ENCODE results near the gene TIGD1. TPM values are rescaled to one million over a fixed set of nuclear protein-coding genes. Genes with fewer than 3 reads are reported as not detected.

Gene TIGD1
- total RNA-seq = 1.8 and 2.0 TPM in 2 replicates

GRCh38 chr2:232550354-232551249 lies at the start of gene TIGD1, which contains the start of gene EIF4E2:
TSS of gene TIGD1 (minus strand) at chr2:232550557. CDS start at chr2:232549882, 675 bp downstream.
TSS of gene EIF4E2 (plus strand) at chr2:232550689. CDS start at chr2:232550725, 36 bp downstream.

GRCh38 chr2:232539298-232540231 lies 10.8 kb downstream of the TIGD1 start, which contains the start of gene CHRNG:
TSS of gene CHRNG (plus strand) at chr2:232539692. CDS start at chr2:232539748, 56 bp downstream.

GRCh38 chr2:232525791-232526371 lies 24.5 kb downstream of the TIGD1 start, which contains the start of gene CHRND:
TSS of gene CHRND (plus strand) at chr2:232526160. CDS start at chr2:232526216, 56 bp downstream.

GRCh38 chr2:232519581-232520438 lies 30.5 kb downstream of the TIGD1 start, which contains the start of gene PRSS56:
TSS of gene PRSS56 (plus strand) at chr2:232520388. CDS start at chr2:232520599, 211 bp downstream.

Other genes starting within 250 kb of the TIGD1 start
- not detected in 2 replicates for gene ALPP, start 171.8 kb downstream of the TIGD1 start, total RNA-seq
- gene ALPG, start 143.7 kb downstream of the TIGD1 start, total RNA-seq = not detected in 2 replicates
- gene ALPI, start 94.4 kb downstream of the TIGD1 start, total RNA-seq = not detected in 2 replicates
- not detected in 2 replicates for gene ECEL1, start 62.7 kb downstream of the TIGD1 start, total RNA-seq
- gene PRSS56, start 30.2 kb downstream of the TIGD1 start, total RNA-seq = not detected in 2 replicates
- not detected in 2 replicates for gene CHRND, start 24.4 kb downstream of the TIGD1 start, total RNA-seq
- not detected in 2 replicates for gene CHRNG, start 10.9 kb downstream of the TIGD1 start, total RNA-seq
- gene EIF4E2, start 132 bp upstream of the TIGD1 start, total RNA-seq = 69.5 and 90.0 TPM in 2 replicates
- not detected in 2 replicates for gene EFHD1, start 83.0 kb upstream of the TIGD1 start, total RNA-seq
- gene GIGYF2, start 146.8 kb upstream of the TIGD1 start, total RNA-seq = 28.0 and 36.6 TPM in 2 replicates
- not detected in 2 replicates for gene KCNJ13, start 226.0 kb upstream of the TIGD1 start, total RNA-seq